A549 (cell line): Measurements from ENCODE around the gene IL2RG. TPM values are rescaled to one million over a fixed set of nuclear protein-coding genes. Genes with fewer than 3 reads are reported as not detected.

Experiments
- ATAC-seq, 2 experiments: fragments of 200-7000 bp in 1 of 2; fragments of >200 bp in 1 of 2; cut with Nextera tagmentation in 1 of 2; cut with Tn5 transposase in 1 of 2; 3 replicates each; pipeline versions ENCODE4 v1.8.0 to v1.9.1; 2018 to 2020; ENCODE audit warnings: mild to moderate bottlenecking in 1 of 2, moderate library complexity in 1 of 2
- CTCF ChIA-PET: fragments of 300-600 bp; sonication (Branson Sonifier 250); formaldehyde crosslinking; extraction: SDS; loops from one replicate; lab custom pipeline; 2021; ENCODE audit warnings: antibody characterized with exemption, inconsistent platforms; lab: Yijun Ruan, JAX
- POLR2A ChIA-PET: fragments of 350-600 bp; formaldehyde crosslinking; extraction: SDS; loops from one replicate; lab custom pipeline; 2021; ENCODE audit warnings: antibody characterized with exemption, inconsistent platforms; lab: Yijun Ruan, JAX
- DNase-seq, 2 experiments: peaks; one replicate each; pipeline versions ENCODE4 v3.0.0 to v3.0.0-alpha.2; 2011 to 2016; ENCODE audit warnings: low read depth in 1 of 2, low spot score in 1 of 2
- FAIRE-seq: peaks from 2 replicates; lab custom pipeline; 2011; peaks lifted over from hg19 to GRCh38; lab: Jason Lieb, UNC
- H3K27ac ChIP-seq, 2 experiments: fragments of >200 bp; sonication (Bioruptor Twin); formaldehyde crosslinking; 3 replicates each; pipeline ENCODE4 v1.5.1; 2016 to 2017
- H3K4me1 ChIP-seq: fragments of >200 bp; sonication (Bioruptor Twin); formaldehyde crosslinking; 3 replicates; pipeline ENCODE4 v1.6.1; 2016
- H3K4me2 ChIP-seq: fragments of >200 bp; sonication (Bioruptor Twin); formaldehyde crosslinking; 3 replicates; pipeline ENCODE4 v1.6.1; 2016
- H3K4me3 ChIP-seq: fragments of >200 bp; sonication (Bioruptor Twin); formaldehyde crosslinking; 3 replicates; pipeline ENCODE4 v1.5.1; 2016
- H3K9me3 ChIP-seq: fragments of >200 bp; sonication (Bioruptor Twin); formaldehyde crosslinking; 3 replicates; pipeline ENCODE4 v1.6.1; 2016
- CHD2 ChIP-seq: fragments of 150-350 bp; IDR thresholded peaks from 2 replicates; pipeline ENCODE4 v1.6.1; 2014; ENCODE audit warnings: low read length; ENCODE audit not compliant: partially characterized antibody
- ESRRA ChIP-seq: fragments of 150-350 bp; IDR thresholded peaks from 2 replicates; pipeline ENCODE4 v1.6.1; 2014; ENCODE audit warnings: mild to moderate bottlenecking, low read length, borderline replicate concordance
- FOXS1 ChIP-seq: fragments of 250-450 bp; sonication (Bioruptor Pico); IDR thresholded peaks from 2 replicates; pipeline ENCODE4 v1.5.0; 2020; ENCODE audit warnings: mild to moderate bottlenecking, moderate library complexity
- GATA3 ChIP-seq: IDR thresholded peaks from 2 replicates; pipeline ENCODE4 v1.6.1; 2012; ENCODE audit warnings: borderline replicate concordance
- HEYL ChIP-seq: fragments of 250-450 bp; sonication (Bioruptor Pico); IDR thresholded peaks from 2 replicates; pipeline ENCODE4 v1.8.0; 2021; ENCODE audit warnings: mild to moderate bottlenecking, moderate library complexity
- HOXB13 ChIP-seq: fragments of 250-450 bp; sonication (Bioruptor Pico); IDR thresholded peaks from 2 replicates; pipeline ENCODE4 v1.5.0; 2020; ENCODE audit warnings: low read depth, mild to moderate bottlenecking, moderate library complexity
- JUN ChIP-seq, 2 experiments: fragments of >200 bp; sonication (Bioruptor Twin); formaldehyde crosslinking; IDR thresholded peaks; 2 replicates in 1 of 2; 3 replicates in 1 of 2; pipeline ENCODE4 v1.6.1; 2016 to 2017
- KDM1A ChIP-seq: fragments of 200-600 bp; sonication (generic); IDR thresholded peaks from 2 replicates; pipeline ENCODE4 v1.6.1; 2016; ENCODE audit warnings: low read depth, mild to moderate bottlenecking
- KDM5A ChIP-seq: fragments of 200-600 bp; sonication (generic); IDR thresholded peaks from 2 replicates; pipeline ENCODE4 v1.6.1; 2016; ENCODE audit warnings: antibody characterized with exemption, mild to moderate bottlenecking
- MAFK ChIP-seq: fragments of 450-650 bp; IDR thresholded peaks from 2 replicates; pipeline ENCODE4 v1.6.1; 2014; ENCODE audit not compliant: partially characterized antibody
- MAZ ChIP-seq: fragments of 150-350 bp; IDR thresholded peaks from 2 replicates; pipeline ENCODE4 v1.6.1; 2014; ENCODE audit warnings: antibody characterized with exemption, low read depth, low read length, borderline replicate concordance
- MYC ChIP-seq: IDR thresholded peaks from 2 replicates; pipeline ENCODE4 v1.6.1; 2012; ENCODE audit warnings: mild to moderate bottlenecking, inconsistent platforms, low read length, improper control_type of control experiment, borderline replicate concordance
- NFE2L2 ChIP-seq: fragments of 150-350 bp; conservative IDR thresholded peaks from 2 replicates; pipeline ENCODE4 v1.6.1; 2014; ENCODE audit warnings: low read length
- NR3C1 ChIP-seq: fragments of >200 bp; sonication (Bioruptor Twin); formaldehyde crosslinking; IDR thresholded peaks from 3 replicates; pipeline ENCODE4 v1.6.1; 2017
- PHF8 ChIP-seq: fragments of 200-600 bp; sonication (generic); IDR thresholded peaks from 2 replicates; pipeline ENCODE4 v1.6.1; 2016; ENCODE audit warnings: low read depth, mild to moderate bottlenecking, antibody characterized with exemption, moderate library complexity, borderline replicate concordance
- POLR2A ChIP-seq: IDR thresholded peaks from 2 replicates; pipeline ENCODE4 v1.6.1; 2012; ENCODE audit warnings: mild to moderate bottlenecking, low read length
- POLR2AphosphoS2 ChIP-seq: conservative IDR thresholded peaks from 2 replicates; pipeline ENCODE4 v1.6.1; 2012; ENCODE audit warnings: low read length, improper control_type of control experiment, inconsistent platforms
- RAD21 ChIP-seq, 2 experiments: fragments of >200 bp in 1 of 2; sonication (Bioruptor Twin) in 1 of 2; formaldehyde crosslinking in 1 of 2; IDR thresholded peaks in 1 of 2; conservative IDR thresholded peaks in 1 of 2; 2 replicates in 1 of 2; 3 replicates in 1 of 2; pipeline ENCODE4 v1.6.1; 2012 to 2018; ENCODE audit warnings: inconsistent platforms in 1 of 2
- RARB ChIP-seq: fragments of 250-450 bp; sonication (Bioruptor Pico); IDR thresholded peaks from 2 replicates; pipeline ENCODE4 v1.8.0; 2021; ENCODE audit warnings: mild to moderate bottlenecking, moderate library complexity
- RCOR1 ChIP-seq: fragments of 150-350 bp; IDR thresholded peaks from 2 replicates; pipeline ENCODE4 v1.6.1; 2014; ENCODE audit warnings: antibody characterized with exemption, low read length, low read depth
- SMC3 ChIP-seq: fragments of >200 bp; sonication (Bioruptor Twin); formaldehyde crosslinking; IDR thresholded peaks from 3 replicates; pipeline ENCODE4 v1.6.1; 2018; ENCODE audit warnings: inconsistent platforms
- SREBF2 ChIP-seq: fragments of 450-650 bp; IDR thresholded peaks from 2 replicates; pipeline ENCODE4 v1.6.1; 2014; ENCODE audit warnings: mild to moderate bottlenecking, moderate library complexity
- TFCP2L1 ChIP-seq: fragments of 250-450 bp; sonication (Bioruptor Pico); IDR thresholded peaks from 2 replicates; pipeline ENCODE4 v1.5.0; 2021; ENCODE audit warnings: mild to moderate bottlenecking
- TP53 ChIP-seq: fragments of 250-450 bp; sonication (Bioruptor Pico); IDR thresholded peaks from 2 replicates; pipeline ENCODE4 v1.5.0; 2021; ENCODE audit warnings: mild to moderate bottlenecking, moderate library complexity
- ZC3H11A ChIP-seq: fragments of 450-650 bp; IDR thresholded peaks from 2 replicates; pipeline ENCODE4 v1.6.1; 2014; ENCODE audit warnings: antibody characterized with exemption, mild to moderate bottlenecking
- ZFP36 ChIP-seq: fragments of 450-650 bp; IDR thresholded peaks from 2 replicates; pipeline ENCODE4 v1.6.1; 2014; ENCODE audit warnings: borderline replicate concordance; ENCODE audit not compliant: partially characterized antibody
- WGBS: methylation state at CpG from one replicate; pipeline ENCODE4 v1.1.6; 2017; ENCODE audit errors: missing lambda C conversion rate; 5-methylcytosine and 5-hydroxymethylcytosine counted together
- polyA plus RNA-seq, 4 experiments: library from polyadenylated mRNA; depleted of rRNA in 3 of 4; stranded (reverse); fragments of >200 nt; fragmentation: RNase III in 1 of 4; extraction: RNeasy Plus Mini Kit Qiagen cat#74134 plus additional on column Dnase treatment in 1 of 4; gene quantifications; 2 replicates in 3 of 4; 3 replicates in 1 of 4; pipeline ENCODE4 v1.2.3, GENCODE V29; 2011 to 2017
- TF ChIP-seq, protein P1 (sequence below): IDR thresholded peaks from 2 replicates; pipeline ENCODE4 v1.6.1; 2012; ENCODE audit warnings: low read depth, borderline replicate concordance
- TF ChIP-seq, protein P2 (sequence below): fragments of 450-650 bp; IDR thresholded peaks from 2 replicates; pipeline ENCODE4 v1.6.1; 2014; ENCODE audit warnings: antibody characterized with exemption
- TF ChIP-seq, protein P3 (sequence below): fragments of >200 bp; sonication (Bioruptor Twin); formaldehyde crosslinking; IDR thresholded peaks from 3 replicates; pipeline ENCODE4 v1.5.1; 2016
- TF ChIP-seq, protein P4 (sequence below): IDR thresholded peaks from 2 replicates; pipeline ENCODE4 v1.6.1; 2012
- TF ChIP-seq, protein P5 (sequence below): fragments of 200-600 bp; sonication (generic); IDR thresholded peaks from 2 replicates; pipeline ENCODE4 v1.6.1; 2016; ENCODE audit warnings: antibody characterized with exemption, mild to moderate bottlenecking, moderate library complexity

Gene IL2RG
- polyA plus RNA-seq, 2 of the 4 experiments (the other 2 are of a cell fraction) = 0.22 to 0.23 TPM

DNA sequence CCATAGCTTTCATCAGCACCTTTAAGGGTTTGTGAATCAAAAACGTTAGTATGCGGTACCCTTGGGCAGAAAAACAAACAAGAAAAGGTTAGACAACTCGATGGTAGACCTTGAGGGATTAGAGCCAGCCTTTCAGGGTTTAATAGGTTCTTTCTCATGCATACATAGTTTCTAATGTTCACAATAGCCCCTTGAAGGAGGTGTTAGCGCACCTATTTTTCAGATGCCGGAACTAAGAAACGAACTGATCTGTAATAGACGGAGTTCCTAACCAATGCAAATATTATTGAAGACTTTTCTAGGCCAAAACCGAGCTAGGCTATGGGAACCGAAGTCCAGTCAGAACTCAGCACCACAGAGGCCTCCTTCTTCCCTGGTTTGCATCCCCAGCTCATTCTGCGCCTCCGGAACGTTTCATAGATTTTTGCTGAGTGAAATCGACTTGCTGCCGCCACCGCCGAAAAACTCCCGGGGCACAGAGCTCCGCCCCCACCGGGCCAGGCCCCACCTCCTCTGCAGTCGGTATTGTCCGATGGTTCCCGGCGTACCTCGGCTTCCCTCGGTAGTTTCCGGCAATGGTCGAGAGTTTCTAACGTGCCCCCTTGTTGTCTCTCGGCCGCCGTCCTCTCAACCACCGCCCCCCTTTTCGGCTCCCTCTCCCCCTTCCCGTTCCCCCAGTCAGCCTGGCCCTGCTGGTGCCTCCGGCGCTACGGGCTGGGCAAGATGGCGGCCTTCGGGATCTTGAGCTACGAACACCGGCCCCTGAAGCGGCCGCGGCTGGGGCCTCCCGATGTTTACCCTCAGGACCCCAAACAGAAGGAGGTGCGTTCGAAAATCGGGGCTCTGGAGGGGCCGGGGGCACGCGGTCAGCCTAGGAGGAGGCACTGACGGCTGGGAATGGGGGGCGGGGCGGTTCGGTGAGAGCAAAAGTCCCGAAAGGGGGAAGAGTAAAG, 6.9 kb upstream of the IL2RG start, which contains the start of gene MED12:
TSS of gene MED12 (plus strand) at position 565 of the 953 bp plus-strand sequence. CDS start at position 724, 159 bp downstream.
- peak; percentile 66 to 68 for DNase-seq
- H3K27ac ChIP-seq = peak within 1 kb of the TSS; percentile 98 to 99

More for the DNA sequence above, 6.9 kb upstream of the IL2RG start, which contains the start of gene MED12:
- no peaks in the 10 kb centered on the region for H3K9me3 ChIP-seq
- H3K4me2 ChIP-seq = peak within 1 kb of the TSS; percentile 96
- H3K4me3 ChIP-seq = peak within 1 kb of the TSS; percentile 88
- CTCF ChIA-PET = interaction anchor here (1.0 to 4.6 kb wide), 6 partner anchors 9 to 114 kb away, joined by 3 to 25 read pairs (median 3); no protein-coding TSS in a partner anchor
- TF ChIP-seq PHF8 (peak; percentile 38; the same call in 1 of the 2 replicates), ZFP36 (no peak), SREBF2 (no peak), GATA3 (no peak), TFCP2L1 (CRISPR knock-in tag) (no peak), ZC3H11A (no peak), POLR2AphosphoS2 (no peak), NFE2L2 (no peak), TP53 (CRISPR knock-in tag) (no peak), MYC (no peak), RCOR1 (no peak), SMC3 (no peak), HEYL (no peak), NR3C1 (no peak), FOXS1 (no peak), RARB (CRISPR knock-in tag) (no peak), JUN (IDR thresholded peaks at IDR 0.05) (peak in 1 of 2 experiments; percentile 21; a peak in 1 of 5 replicates), MAFK (no peak), ESRRA (no peak), MAZ (no peak), KDM1A (no peak), POLR2A (peak; percentile 61), RAD21 (conservative IDR thresholded peaks at IDR 0.05 in 1 of 2, IDR thresholded peaks at IDR 0.05 in 1 of 2) (no peak), CHD2 (no peak), HOXB13 (CRISPR knock-in tag) (no peak), KDM5A (no peak)
- TF ChIP-seq, protein P1, sequence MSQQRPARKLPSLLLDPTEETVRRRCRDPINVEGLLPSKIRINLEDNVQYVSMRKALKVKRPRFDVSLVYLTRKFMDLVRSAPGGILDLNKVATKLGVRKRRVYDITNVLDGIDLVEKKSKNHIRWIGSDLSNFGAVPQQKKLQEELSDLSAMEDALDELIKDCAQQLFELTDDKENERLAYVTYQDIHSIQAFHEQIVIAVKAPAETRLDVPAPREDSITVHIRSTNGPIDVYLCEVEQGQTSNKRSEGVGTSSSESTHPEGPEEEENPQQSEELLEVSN = 0 out of 2 replicates have a peak, but pooled peaks have one; percentile 18
- TF ChIP-seq, protein P2, sequence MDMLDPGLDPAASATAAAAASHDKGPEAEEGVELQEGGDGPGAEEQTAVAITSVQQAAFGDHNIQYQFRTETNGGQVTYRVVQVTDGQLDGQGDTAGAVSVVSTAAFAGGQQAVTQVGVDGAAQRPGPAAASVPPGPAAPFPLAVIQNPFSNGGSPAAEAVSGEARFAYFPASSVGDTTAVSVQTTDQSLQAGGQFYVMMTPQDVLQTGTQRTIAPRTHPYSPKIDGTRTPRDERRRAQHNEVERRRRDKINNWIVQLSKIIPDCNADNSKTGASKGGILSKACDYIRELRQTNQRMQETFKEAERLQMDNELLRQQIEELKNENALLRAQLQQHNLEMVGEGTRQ = no peak
- TF ChIP-seq, protein P3, sequence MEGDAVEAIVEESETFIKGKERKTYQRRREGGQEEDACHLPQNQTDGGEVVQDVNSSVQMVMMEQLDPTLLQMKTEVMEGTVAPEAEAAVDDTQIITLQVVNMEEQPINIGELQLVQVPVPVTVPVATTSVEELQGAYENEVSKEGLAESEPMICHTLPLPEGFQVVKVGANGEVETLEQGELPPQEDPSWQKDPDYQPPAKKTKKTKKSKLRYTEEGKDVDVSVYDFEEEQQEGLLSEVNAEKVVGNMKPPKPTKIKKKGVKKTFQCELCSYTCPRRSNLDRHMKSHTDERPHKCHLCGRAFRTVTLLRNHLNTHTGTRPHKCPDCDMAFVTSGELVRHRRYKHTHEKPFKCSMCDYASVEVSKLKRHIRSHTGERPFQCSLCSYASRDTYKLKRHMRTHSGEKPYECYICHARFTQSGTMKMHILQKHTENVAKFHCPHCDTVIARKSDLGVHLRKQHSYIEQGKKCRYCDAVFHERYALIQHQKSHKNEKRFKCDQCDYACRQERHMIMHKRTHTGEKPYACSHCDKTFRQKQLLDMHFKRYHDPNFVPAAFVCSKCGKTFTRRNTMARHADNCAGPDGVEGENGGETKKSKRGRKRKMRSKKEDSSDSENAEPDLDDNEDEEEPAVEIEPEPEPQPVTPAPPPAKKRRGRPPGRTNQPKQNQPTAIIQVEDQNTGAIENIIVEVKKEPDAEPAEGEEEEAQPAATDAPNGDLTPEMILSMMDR = no peak
- TF ChIP-seq, protein P4, sequence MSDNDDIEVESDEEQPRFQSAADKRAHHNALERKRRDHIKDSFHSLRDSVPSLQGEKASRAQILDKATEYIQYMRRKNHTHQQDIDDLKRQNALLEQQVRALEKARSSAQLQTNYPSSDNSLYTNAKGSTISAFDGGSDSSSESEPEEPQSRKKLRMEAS = 0 out of 2 replicates have a peak, but pooled peaks have one; percentile 23
- TF ChIP-seq, protein P5, sequence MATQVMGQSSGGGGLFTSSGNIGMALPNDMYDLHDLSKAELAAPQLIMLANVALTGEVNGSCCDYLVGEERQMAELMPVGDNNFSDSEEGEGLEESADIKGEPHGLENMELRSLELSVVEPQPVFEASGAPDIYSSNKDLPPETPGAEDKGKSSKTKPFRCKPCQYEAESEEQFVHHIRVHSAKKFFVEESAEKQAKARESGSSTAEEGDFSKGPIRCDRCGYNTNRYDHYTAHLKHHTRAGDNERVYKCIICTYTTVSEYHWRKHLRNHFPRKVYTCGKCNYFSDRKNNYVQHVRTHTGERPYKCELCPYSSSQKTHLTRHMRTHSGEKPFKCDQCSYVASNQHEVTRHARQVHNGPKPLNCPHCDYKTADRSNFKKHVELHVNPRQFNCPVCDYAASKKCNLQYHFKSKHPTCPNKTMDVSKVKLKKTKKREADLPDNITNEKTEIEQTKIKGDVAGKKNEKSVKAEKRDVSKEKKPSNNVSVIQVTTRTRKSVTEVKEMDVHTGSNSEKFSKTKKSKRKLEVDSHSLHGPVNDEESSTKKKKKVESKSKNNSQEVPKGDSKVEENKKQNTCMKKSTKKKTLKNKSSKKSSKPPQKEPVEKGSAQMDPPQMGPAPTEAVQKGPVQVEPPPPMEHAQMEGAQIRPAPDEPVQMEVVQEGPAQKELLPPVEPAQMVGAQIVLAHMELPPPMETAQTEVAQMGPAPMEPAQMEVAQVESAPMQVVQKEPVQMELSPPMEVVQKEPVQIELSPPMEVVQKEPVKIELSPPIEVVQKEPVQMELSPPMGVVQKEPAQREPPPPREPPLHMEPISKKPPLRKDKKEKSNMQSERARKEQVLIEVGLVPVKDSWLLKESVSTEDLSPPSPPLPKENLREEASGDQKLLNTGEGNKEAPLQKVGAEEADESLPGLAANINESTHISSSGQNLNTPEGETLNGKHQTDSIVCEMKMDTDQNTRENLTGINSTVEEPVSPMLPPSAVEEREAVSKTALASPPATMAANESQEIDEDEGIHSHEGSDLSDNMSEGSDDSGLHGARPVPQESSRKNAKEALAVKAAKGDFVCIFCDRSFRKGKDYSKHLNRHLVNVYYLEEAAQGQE = no peak
- 3% methylated on average over 26 of the region's 56 CpGs for WGBS
- POLR2A ChIA-PET = interaction anchor here (0.7 to 1.9 kb wide), 9 partner anchors 9 to 248 kb away, joined by 3 to 15 read pairs (median 4); partner anchors contain the start of genes NONO, SNX12 and TAF1
- peaks cover 8% of the 10 kb centered on the region; the same call in 2 of the 3 replicates for H3K4me1 ChIP-seq
- FAIRE-seq (peak; percentile 67), ATAC-seq (peak; percentile 94 to 98)
